Stimulated activated naive CD4-positive, alpha-beta T cell treated with Interleukin-2 at 50 U/mL for 16 hours (primary cell): ENCODE measurements around the gene DUOXA1.
"Not testable (repeated sequence)": the region's sequence is repeated elsewhere in the genome, so short reads cannot be mapped to it uniquely, and the experiment has no call there.

ENCODE experiments used
- DNase-seq: peaks from one replicate; lab custom pipeline; 2025; lab: John Stamatoyannopoulos, UW

The DUOXA1 gene

DNA sequence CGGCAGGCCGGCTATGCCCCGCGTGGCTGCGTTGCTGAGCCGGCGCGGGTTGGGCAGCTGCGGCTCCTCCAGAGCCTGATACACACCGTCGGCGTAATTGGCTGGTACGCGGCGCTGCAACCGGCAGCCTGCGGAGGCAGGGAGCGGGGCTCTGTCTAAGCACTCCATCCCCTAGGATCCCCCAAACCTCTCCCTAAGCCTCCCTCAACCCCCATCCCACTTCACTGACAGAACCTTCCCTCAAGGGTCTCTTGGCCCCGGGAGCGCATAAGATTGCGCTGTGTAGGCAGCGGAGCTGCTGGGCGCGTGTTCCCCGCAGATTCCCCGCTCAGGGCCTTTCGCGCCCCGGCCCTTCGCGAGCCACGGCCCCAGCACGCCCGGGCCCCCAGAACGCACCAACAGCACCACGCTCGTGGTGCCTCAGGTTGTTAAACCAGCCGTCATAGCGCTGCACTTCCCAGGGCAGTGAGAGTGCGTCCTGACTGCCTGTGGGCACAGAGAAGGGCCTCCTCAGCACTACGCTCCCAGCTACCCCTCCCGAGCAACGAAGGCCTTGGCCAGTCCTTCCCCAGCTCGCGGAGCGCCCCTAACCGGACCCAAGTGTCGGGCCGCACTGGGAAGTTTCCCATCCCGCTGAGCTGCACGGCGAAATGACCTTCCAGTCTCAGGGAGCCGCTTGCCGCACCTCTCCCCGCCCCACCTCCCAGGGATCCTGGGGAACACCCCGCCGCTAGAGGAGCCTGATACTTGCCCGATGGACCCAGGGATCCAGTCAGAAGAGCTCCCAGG is 16.9 kb downstream of the DUOXA1 start:
- DNase-seq = no peak

GRCh38 chr15:45112143-45112590 is 17.5 kb downstream of the DUOXA1 start:
- DNase-seq = no peak

DNA sequence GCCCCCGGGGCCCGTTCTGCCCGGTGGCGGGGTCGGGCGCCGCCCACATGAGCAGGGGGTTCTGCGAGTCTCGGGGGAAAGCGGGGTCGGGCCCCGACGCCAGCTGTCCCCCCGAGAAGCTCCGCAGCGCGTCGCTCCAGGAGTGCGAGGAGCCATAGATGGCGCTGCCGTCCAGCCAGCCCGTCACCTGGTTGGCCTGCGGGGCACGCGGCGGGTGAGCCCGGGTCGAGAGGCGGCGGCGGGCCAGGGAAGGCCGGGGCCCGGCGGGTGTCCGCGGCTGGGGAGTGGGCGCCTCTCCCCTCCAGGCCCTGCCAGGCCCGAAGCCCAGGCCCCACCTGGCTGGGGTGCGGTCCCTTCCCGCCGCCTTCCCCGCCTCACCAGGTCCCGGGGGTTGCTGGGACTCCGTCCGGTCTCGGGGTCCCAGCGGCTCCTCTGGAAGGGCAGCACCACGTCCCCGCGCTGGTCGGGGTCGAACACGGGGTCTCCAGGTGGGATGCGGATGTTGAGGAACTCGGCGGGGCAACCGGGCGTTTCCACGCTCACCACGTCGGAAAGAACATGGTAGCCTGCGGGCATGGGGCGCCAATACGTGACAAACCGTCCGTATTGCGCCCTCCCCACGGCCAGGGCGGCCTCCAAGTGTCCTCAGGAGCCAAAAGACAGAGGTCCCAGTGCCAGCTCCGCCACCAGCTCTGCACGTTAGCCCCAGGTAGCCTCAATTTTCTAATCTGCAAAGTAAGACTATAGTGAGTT is 18.1 kb downstream of the DUOXA1 start:
- DNase-seq = no peak

DNA sequence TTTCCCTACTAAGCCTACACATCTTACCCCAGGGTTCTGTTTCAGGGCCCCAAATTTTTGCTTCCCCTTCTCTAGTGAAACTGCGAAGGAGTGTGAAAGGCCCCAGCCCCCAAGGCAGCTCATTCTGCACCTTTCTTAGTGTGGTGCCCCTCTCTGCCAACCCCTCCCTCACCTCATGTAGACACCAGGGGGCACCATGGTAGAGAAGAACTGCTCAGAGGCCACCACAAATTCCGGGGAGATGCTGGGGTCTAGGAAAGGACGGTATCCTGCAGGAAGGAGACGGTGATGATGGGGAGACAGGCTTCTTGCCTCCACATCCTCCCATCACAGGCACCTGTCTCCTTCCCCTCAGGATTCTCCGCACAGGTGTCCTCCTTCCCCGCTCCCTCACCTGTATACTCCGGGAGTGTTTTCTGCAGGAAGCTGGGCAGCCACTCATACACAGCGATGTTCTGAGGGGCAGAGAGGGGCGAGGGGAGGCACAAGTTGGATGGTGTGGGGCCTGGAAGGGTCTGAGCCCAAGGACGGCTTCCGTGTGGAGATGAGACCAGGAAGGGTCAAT is 19.3 kb downstream of the DUOXA1 start:
- DNase-seq = no peak

- DNase-seq = no peak
Observed at GRCh38 chr15:45107941-45108630, 21.6 kb downstream of the DUOXA1 start.

DNA sequence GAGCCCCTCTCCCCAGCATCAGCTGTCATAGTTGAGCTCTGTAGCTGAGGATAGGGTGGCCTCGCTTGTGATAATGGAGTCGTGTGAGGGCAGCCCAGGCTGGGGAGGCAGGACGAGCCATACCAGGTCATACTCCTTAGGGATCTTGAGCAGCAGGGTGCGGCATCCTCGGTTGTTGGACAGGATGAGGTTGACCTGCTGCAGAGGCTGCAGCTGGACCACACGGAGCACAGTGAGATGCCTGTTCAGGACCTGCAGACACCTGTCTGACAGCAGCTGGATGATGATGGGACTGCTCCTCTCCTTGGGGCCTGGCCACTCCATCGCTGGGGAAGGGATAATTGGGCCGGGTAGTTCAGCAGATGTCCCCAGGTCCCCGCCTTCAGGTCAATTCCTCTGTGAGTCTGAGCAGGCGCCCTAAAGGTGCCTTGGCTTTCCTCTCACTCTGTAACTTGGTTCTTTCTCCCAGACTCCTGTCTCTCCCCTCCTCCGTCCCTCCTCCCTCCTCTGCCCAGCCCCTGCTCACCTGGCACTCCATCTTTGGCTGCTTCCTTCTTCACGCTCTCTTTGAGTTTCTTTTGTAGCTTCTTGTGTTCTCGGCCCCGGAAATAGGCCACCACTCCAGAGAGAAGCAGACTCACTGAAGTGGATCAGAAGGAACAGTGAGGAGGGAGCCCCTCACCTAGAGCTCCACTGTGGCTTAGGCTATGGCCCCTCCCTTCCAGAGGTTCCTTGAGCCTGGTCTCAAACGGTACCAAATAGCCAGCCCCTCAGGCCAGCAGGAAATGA is 23.5 kb downstream of the DUOXA1 start:
- no peak for DNase-seq

DNA sequence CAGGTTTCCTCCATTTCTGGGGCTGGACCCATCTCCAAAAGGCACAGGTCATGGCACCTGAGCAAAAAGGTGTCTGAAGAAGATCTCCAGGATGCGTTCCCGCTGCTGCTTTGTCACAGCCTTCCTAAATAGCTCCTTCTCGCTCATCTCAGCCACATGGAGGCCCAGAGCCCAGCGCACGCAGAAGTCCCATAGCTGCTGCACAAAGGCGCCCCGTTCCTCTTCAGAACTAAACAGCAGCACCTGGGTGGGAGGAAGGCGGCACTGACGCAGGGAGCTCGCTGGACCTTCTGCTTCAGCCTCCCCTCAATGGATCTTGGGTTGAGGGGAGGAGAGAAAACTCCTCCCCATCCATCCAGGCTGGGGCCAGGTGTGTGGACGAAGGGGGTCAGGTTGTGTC is 24.1 kb downstream of the DUOXA1 start:
- no peak for DNase-seq

DNA sequence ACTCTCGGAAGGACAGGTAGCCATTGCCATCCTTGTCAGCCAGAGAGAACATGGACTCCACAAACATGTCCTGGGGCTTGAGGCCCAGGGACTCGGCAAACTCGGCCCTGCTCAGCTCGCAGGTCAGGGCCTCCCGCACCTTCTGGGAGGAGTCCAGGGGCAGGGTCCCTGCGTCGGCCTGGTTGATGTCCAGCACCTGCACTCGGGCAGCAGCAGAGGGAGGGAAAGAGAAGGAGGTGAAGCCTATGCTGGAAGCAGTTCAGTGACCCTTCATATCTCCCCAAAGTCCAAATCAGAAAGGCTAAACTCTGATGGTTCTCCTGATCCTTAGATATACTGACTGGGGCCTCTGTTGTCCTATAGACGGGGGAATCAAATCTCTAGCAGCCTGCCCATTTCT is 25.5 kb downstream of the DUOXA1 start:
- DNase-seq = not testable (repeated sequence)

DNA sequence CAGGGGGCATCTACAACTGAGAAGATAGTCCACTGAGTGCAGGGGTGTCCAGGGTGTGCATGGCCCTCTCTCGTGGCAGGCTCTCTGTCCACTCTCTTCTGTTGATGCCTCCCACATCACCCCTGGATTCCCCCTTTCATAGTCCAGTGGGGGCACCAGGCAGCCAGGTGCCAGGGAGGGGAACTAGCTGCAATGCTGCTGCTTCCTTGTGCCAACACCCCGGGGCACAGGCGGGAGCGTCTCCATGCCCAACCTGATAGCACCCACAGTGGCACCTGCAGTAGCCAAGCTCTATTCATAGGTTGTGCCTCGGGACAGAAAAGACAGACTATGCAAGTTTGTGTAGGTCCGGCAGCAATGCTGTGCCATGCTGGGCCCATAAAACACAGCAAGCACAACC is 27.5 kb downstream of the DUOXA1 start:
- DNase-seq = no peak

DNA sequence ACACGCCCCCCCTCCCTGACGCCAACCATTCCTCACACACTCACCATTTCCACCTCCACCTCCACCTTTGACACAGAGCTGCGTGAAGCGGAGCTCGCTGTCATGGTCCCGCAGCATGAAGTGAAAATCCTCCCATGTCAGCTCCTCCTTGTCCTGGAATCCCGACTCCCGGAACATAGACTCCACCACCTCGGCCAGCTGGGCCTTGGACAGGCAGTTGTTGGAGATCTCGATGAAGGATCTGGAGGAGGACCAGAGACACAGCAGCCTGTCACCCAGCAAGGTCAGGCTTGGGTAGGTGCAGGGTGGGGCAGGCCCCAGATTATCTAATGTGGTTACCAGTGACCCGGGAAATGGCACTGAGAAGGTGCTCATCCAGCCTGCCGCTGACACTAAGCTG is 27.9 kb downstream of the DUOXA1 start:
- DNase-seq = no peak

- DNase-seq = no peak
Observed at GRCh38 chr15:45100884-45101625, 28.6 kb downstream of the DUOXA1 start.

DNA sequence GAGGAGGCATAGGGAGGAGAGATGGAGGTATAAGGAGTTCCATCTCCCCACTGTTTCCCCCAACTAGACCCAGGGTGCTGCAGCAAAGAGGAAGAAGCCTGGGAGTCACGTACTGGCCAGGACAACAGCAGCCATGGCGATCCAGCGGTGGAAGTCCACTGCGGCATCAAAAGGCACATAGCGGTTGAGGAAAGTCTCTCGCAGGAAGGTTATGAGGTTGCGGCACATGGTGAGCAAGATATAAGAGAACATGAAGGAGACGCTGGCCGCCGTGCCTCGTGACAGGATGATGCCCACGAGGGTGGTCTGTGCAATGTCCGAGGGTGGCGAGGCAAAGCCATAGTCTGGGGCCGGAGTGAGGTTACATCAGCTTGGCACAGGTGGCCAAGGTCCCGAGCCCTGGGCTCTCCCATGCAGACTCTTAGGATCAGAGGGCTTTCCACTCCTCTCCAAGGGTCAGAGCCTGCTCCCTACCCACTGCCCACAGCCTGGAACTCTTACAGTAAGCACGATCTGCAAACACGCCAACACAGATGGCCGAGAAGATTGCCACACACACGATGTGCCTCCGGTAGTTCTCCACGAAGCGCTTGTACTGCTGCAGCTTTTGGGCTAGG is 30.0 kb downstream of the DUOXA1 start:
- no peak for DNase-seq

GRCh38 chr15:45097466-45097865 is 32.2 kb downstream of the DUOXA1 start:
- DNase-seq = no peak

GRCh38 chr15:45095661-45096060 is 34.0 kb downstream of the DUOXA1 start:
- DNase-seq = no peak

DNA sequence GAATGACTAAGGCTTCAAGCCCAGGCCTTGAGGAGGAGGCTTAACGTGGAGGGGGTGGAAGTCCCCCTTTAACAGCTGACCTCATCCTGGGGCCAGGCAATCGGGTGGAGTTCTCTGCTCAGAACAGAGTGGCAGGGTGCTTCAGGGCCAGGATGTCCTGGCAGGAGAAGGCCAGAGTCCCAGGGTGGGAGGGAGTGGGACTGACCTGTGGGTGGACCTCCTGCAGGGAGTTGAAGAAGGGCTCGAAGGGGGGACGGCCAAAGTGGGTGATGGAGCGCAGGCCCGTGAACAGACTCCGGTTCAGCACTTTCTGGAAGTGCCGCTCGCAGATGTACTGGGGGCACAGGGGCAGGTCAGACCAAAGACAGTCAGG is 35.3 kb downstream of the DUOXA1 start:
- DNase-seq = no peak

DNA sequence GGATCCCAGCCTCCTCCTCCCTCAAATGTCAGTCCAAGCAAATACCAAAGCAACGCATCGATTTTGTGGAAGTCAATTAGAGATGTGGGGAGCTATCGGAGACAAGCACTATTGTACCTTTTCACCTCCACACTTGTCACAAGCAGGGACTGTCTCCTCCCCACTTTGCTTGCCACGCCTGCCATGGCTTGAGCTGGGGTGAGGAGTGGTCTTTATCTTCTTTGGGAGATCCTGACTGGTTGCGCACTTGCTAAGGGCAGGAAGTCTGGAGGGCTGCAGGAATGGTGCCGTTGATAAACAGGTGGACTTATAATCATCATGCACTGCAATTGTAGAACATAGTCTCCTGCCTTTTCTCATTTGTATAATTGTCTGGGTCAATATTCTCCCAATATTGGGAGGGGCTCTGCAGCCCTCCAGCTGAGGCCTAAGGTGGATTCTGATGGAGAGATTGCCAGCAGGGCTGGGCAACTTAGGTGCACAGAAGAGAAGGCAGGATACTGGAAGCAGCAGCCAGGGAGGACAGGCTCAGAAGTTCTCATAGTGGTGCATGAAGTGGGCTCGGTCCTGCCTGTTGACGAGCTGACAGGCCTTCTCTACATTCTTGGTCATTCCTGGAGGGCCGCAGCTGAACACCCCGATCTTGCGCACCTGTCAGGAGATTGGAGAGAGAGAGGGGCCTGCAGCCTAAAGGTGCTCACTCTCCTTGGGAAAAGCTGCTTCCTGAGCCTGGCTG is 35.9 kb downstream of the DUOXA1 start:
- DNase-seq = no peak

- no peak for DNase-seq
Observed at GRCh38 chr15:45093013-45093412, 36.7 kb downstream of the DUOXA1 start.

DNA sequence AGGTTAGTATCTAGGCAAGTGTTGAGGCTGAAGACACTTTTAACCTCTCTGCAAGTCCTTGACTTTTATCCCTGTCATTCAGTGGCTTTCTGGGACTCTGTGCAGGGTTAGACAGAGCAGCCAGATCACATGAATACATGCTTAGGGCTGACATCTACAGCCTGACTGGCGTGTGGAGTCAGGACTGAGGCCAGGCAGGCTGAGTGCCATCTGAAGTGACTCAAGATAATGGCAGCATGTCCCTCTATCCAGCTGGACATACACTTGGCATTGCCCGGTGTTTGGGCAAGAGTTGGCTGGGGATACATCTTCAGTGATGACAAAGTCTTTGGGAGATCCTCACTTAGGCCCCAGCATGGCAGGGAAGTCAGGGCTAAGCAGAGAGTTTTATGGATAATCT is 38.1 kb downstream of the DUOXA1 start:
- DNase-seq = no peak

DNA sequence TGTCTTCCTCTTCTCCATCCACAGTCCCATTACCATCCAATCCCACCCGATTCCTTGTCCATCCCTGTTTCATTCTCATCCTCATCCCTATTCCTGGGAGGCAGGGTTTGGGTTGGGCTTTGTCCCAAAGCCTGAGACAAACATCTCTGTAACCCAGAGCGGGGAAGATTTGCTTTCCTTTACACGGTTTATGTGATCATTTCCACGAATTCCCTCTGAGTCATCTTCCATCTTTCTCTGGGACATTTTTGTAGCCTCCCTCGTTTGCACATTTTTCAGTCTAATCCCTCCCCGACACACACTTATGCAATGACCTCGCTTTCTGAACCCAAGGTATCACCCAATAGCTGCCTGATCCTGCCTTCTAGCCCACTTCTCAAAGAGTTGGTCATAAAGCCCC is 38.5 kb downstream of the DUOXA1 start:
- DNase-seq = no peak
